ENCODE results near the gene S100A14.

S100A14 gene

GRCh38 chr1:153636312-153636711, 20.2 kb upstream of the S100A14 start:
- DNase-seq: no peak

- DNase-seq: no peak
Measured at GRCh38 chr1:153635872-153636271, 19.7 kb upstream of the S100A14 start.

GRCh38 chr1:153633754-153634665, 17.9 kb upstream of the S100A14 start, which contains the start of gene CHTOP:
TSS of gene CHTOP (plus strand) at chr1:153634066. CDS start at chr1:153636589, 2,523 bp downstream.
- DNase-seq: peak; percentile 91

GRCh38 chr1:153633161-153633753, 17.1 kb upstream of the S100A14 start:
- no peak for DNase-seq

GRCh38 chr1:153631047-153632022, 15.2 kb upstream of the S100A14 start:
- DNase-seq: no peak

GRCh38 chr1:153630384-153630783, 14.3 kb upstream of the S100A14 start:
- DNase-seq: no peak

- no peak for DNase-seq
Measured at GRCh38 chr1:153629971-153630370, 13.8 kb upstream of the S100A14 start.

- DNase-seq: no peak
Measured at GRCh38 chr1:153629343-153629665, 13.2 kb upstream of the S100A14 start.

- no peak for DNase-seq
Measured at GRCh38 chr1:153628638-153629342, 12.7 kb upstream of the S100A14 start.

- no peak for DNase-seq
Measured at GRCh38 chr1:153627715-153628626, 11.8 kb upstream of the S100A14 start, which contains the start of gene S100A1. TSS of gene S100A1 (plus strand) at chr1:153628434. CDS start at chr1:153630522, 2,088 bp downstream.

GRCh38 chr1:153626904-153627714, 11.0 kb upstream of the S100A14 start, which contains the start of gene S100A13:
TSS of gene S100A13 (minus strand) at chr1:153627505. CDS start at chr1:153626472, 1,033 bp downstream.
- DNase-seq: no peak

- DNase-seq: no peak
Measured at GRCh38 chr1:153626477-153626903, 10.4 kb upstream of the S100A14 start.

- no peak for DNase-seq
Measured at GRCh38 chr1:153624965-153625611, 9.0 kb upstream of the S100A14 start.

GRCh38 chr1:153623101-153623500, 7.0 kb upstream of the S100A14 start:
- no peak for DNase-seq

GRCh38 chr1:153619171-153619570, 3.0 kb upstream of the S100A14 start:
- no peak for DNase-seq

GRCh38 chr1:153617663-153618062, 1.5 kb upstream of the S100A14 start:
- peak; percentile 67 for DNase-seq

- DNase-seq: no peak
Measured at GRCh38 chr1:153616917-153617311, 789 bp upstream of the S100A14 start.

GRCh38 chr1:153615406-153615805, 719 bp downstream of the S100A14 start:
- no peak for DNase-seq

GRCh38 chr1:153614906-153615305, 1.2 kb downstream of the S100A14 start:
- DNase-seq: no peak
